K562 (cell line): ENCODE data around the gene AMMECR1L. TPM values are rescaled to one million over a fixed set of nuclear protein-coding genes. Genes with fewer than 3 reads are reported as not detected.

Experiments used
- ATAC-seq: fragments of 200-7000 bp; cut with Tn5 transposase; 3 replicates; pipeline ENCODE4 v1.9.1; 2020; ENCODE audit warnings: moderate library complexity
- BruUV-seq: library from RNA; stranded (reverse); fragments of 400-500 nt; replicated peaks from 2 replicates; lab custom pipeline; 2021; lab: Mats Ljungman, UMichigan
- CTCF ChIA-PET: fragments of 300-600 bp; formaldehyde crosslinking; extraction: SDS; loops from one replicate; lab custom pipeline; 2021; ENCODE audit warnings: low intra/inter-chr PET ratio; lab: Yijun Ruan, JAX
- POLR2A ChIA-PET: fragments of 300-600, 350-650 bp; sonication (Branson Sonifier 250); formaldehyde crosslinking; extraction: SDS; loops from one replicate; lab custom pipeline; 2021; ENCODE audit warnings: antibody characterized with exemption, inconsistent platforms; lab: Yijun Ruan, JAX
- DNase-seq, 4 experiments: peaks; one replicate each; pipeline versions ENCODE4 v3.0.0 to v3.0.0-alpha.2; 2011 to 2018; ENCODE audit warnings: low spot score in 3 of 4, mixed read lengths in 3 of 4; ENCODE audit errors: extremely low read depth in 1 of 4
- FAIRE-seq: peaks from 2 replicates; lab custom pipeline; 2011; peaks lifted over from hg19 to GRCh38; lab: Jason Lieb, UNC
- H2AFZ ChIP-seq: 2 replicates; pipeline ENCODE4 v1.6.0; 2011; ENCODE audit warnings: low read depth, low read length, control low read depth, inconsistent platforms
- H3K27ac ChIP-seq: fragments of 200-600 bp; 3 replicates; pipeline ENCODE4 v1.8.0; 2011; ENCODE audit warnings: low read depth, mild to moderate bottlenecking, control low read depth, inconsistent platforms, low read length, moderate library complexity, mixed read lengths; ENCODE audit errors: extremely low read depth
- H3K27me3 ChIP-seq, 2 experiments: fragments of 300-600 bp in 1 of 2; 2 replicates in 1 of 2; 3 replicates in 1 of 2; pipeline versions ENCODE4 v1.6.0 to v1.8.0; 2011; ENCODE audit warnings: inconsistent platforms in 2 of 2, low read length in 2 of 2, mild to moderate bottlenecking in 1 of 2, mixed read lengths in 1 of 2, moderate library complexity in 1 of 2; ENCODE audit not compliant: control insufficient read depth in 2 of 2, insufficient read depth in 2 of 2
- H3K36me3 ChIP-seq: fragments of 300-600 bp; 3 replicates; pipeline ENCODE4 v1.8.0; 2011; ENCODE audit warnings: mild to moderate bottlenecking, low read length, inconsistent platforms; ENCODE audit not compliant: control insufficient read depth, insufficient read depth
- H3K4me1 ChIP-seq, 2 experiments: fragments of 200-600 bp in 1 of 2; replicated peaks in 1 of 2; 2 replicates in 1 of 2; 3 replicates in 1 of 2; pipeline versions ENCODE4 v1.5.1 to v1.8.0; 2011; ENCODE audit warnings: inconsistent platforms in 2 of 2, low read length in 2 of 2, mild to moderate bottlenecking in 1 of 2, mixed read lengths in 1 of 2, moderate library complexity in 1 of 2; ENCODE audit not compliant: control insufficient read depth in 2 of 2, insufficient read depth in 2 of 2
- H3K4me2 ChIP-seq: 2 replicates; pipeline ENCODE4 v1.6.1; 2011; ENCODE audit warnings: low read length, control low read depth, inconsistent platforms, mixed read lengths; ENCODE audit not compliant: insufficient read depth
- H3K4me3 ChIP-seq: fragments of 200-600 bp; sonication (generic), shearing (Covaris generic); 2 replicates; pipeline ENCODE4 v1.5.1; 2016; ENCODE audit warnings: control low read depth, inconsistent platforms
- H3K79me2 ChIP-seq: fragments of 200-600 bp; 3 replicates; pipeline ENCODE4 v1.8.0; 2011; ENCODE audit warnings: low read length, inconsistent platforms; ENCODE audit not compliant: control insufficient read depth, insufficient read depth
- H3K9ac ChIP-seq, 2 experiments: 2 replicates each; pipeline versions ENCODE4 v1.6.0 to v1.6.1; 2011; ENCODE audit warnings: low read depth in 2 of 2, low read length in 2 of 2, control low read depth in 1 of 2, inconsistent platforms in 1 of 2, mild to moderate bottlenecking in 1 of 2, mixed read lengths in 1 of 2; ENCODE audit not compliant: insufficient read depth in 1 of 2
- H3K9me1 ChIP-seq: one replicate; pipeline ENCODE4 v1.6.0; 2011; ENCODE audit warnings: inconsistent platforms, mild to moderate bottlenecking, low read length, moderate library complexity; ENCODE audit not compliant: control insufficient read depth, insufficient read depth
- H3K9me3 ChIP-seq: replicated peaks from 2 replicates; pipeline ENCODE4 v1.5.1; 2011; ENCODE audit warnings: low read depth, low read length, inconsistent platforms; ENCODE audit not compliant: control insufficient read depth, insufficient read depth
- H4K20me1 ChIP-seq: replicated peaks from 2 replicates; pipeline ENCODE4 v1.6.1; 2011; ENCODE audit warnings: low read length, inconsistent platforms, mixed read lengths; ENCODE audit not compliant: control insufficient read depth, insufficient read depth
- BCL6 ChIP-seq: fragments of 250-450 bp; sonication (Bioruptor Pico); IDR thresholded peaks from 2 replicates; pipeline ENCODE4 v1.4.0; 2020
- CCNT2 ChIP-seq: IDR thresholded peaks from 2 replicates; pipeline ENCODE4 v1.6.1; 2011; ENCODE audit warnings: borderline replicate concordance, low read depth, mild to moderate bottlenecking, moderate library complexity, mixed read lengths, low read length; ENCODE audit not compliant: insufficient read length; ENCODE audit errors: extremely low read depth
- CEBPG ChIP-seq, 3 experiments: fragments of 200-800 bp in 1 of 3; sonication (Bioruptor generic) in 1 of 3; sonication (generic) in 1 of 3; formaldehyde crosslinking in 1 of 3; IDR thresholded peaks in 2 of 3; conservative IDR thresholded peaks in 1 of 3; 2 replicates each; pipeline versions ENCODE4 v1.6.1 to v1.8.0; 2016 to 2022; ENCODE audit warnings: missing compliant biosample characterization in 2 of 3, missing genetic modification characterization in 2 of 3, mild to moderate bottlenecking in 1 of 3, missing genetic modification reagents in 1 of 3
- DDX20 ChIP-seq: fragments of 450-650 bp; IDR thresholded peaks from 2 replicates; pipeline ENCODE4 v1.6.1; 2016; ENCODE audit warnings: missing genetic modification characterization, low read depth, mild to moderate bottlenecking, missing compliant biosample characterization, moderate library complexity
- FOXA1 ChIP-seq: fragments of 450-650 bp; IDR thresholded peaks from 2 replicates; pipeline ENCODE4 v1.6.1; 2016; ENCODE audit warnings: mild to moderate bottlenecking, borderline replicate concordance
- KDM2B ChIP-seq: fragments of 250-450 bp; sonication (Bioruptor Pico); IDR thresholded peaks from 2 replicates; pipeline ENCODE4 v1.8.0; 2021; ENCODE audit warnings: mild to moderate bottlenecking, moderate library complexity
- MECOM ChIP-seq: fragments of 250-450 bp; sonication (Bioruptor Pico); IDR thresholded peaks from 2 replicates; pipeline ENCODE4 v1.8.0; 2022; ENCODE audit warnings: inconsistent platforms
- TAF15 ChIP-seq: fragments of 200-400 bp; formaldehyde crosslinking; IDR thresholded peaks from 2 replicates; pipeline ENCODE4 v1.6.1; 2017; ENCODE audit warnings: mild to moderate bottlenecking, low read depth, low read length, moderate library complexity
- ZC3H11A ChIP-seq: IDR thresholded peaks from 2 replicates; pipeline ENCODE4 v1.6.1; 2012; ENCODE audit warnings: low read depth, low read length, improper control_type of control experiment
- WGBS: fragments of 100-300 bp; shearing (Covaris generic); methylation state at CpG from one replicate; pipeline ENCODE4 v1.1.6; 2016; ENCODE audit warnings: low coverage, mixed read lengths; ENCODE audit not compliant: insufficient coverage; ENCODE audit errors: missing lambda C conversion rate; 5-methylcytosine and 5-hydroxymethylcytosine counted together
- in situ Hi-C: fragments of 300-500 bp; cut with MboI; formaldehyde crosslinking; loops from 4 replicates; pipeline ENCODE4 v1.15.0; 2018; ENCODE audit warnings: inconsistent platforms, mixed read lengths
- intact Hi-C: fragments of 100-400 bp; cut with micrococcal nuclease; formaldehyde crosslinking; loops from 2 replicates; pipeline ENCODE4 v1.14.2; 2022
- polyA plus RNA-seq, 8 experiments: library from polyadenylated mRNA; depleted of rRNA in 4 of 8; stranded (reverse) in 5 of 8; unstranded in 3 of 8; fragments of >200 nt; fragmentation: Nextera tagmentation in 2 of 8; fragmentation: Illumina TruSeq in 1 of 8; extraction: Ambion mirVana in 2 of 8; extraction: Trizol in 1 of 8; gene quantifications; 2 replicates each; pipeline versions ENCODE4 v1.2.1 to v1.2.3, GENCODE V29; 2011 to 2014; ENCODE audit warnings: inconsistent platforms in 1 of 8, missing spikeins in 1 of 8
- total RNA-seq, 7 experiments: library from RNA; depleted of rRNA in 6 of 7; stranded (reverse); fragments of >200 nt in 6 of 7; fragmentation: Illumina TruSeq in 2 of 7; extraction: Trizol in 2 of 7; gene quantifications; 2 replicates each; pipeline versions ENCODE4 v1.2.1 to v1.2.3, GENCODE V29; 2011 to 2021; ENCODE audit warnings: low replicate concordance in 1 of 7
- TF ChIP-seq, protein P1 (sequence below): fragments of 450-650 bp; IDR thresholded peaks from 2 replicates; pipeline ENCODE4 v1.6.1; 2016; ENCODE audit warnings: low read depth, mild to moderate bottlenecking, moderate library complexity

Gene AMMECR1L
- total and polyA plus RNA-seq, 9 of the 15 experiments (the other 6 are each of a cell fraction or from before 2014, with no cell fraction given) = 3.7 to 15.3 (median 9.1) TPM

DNA sequence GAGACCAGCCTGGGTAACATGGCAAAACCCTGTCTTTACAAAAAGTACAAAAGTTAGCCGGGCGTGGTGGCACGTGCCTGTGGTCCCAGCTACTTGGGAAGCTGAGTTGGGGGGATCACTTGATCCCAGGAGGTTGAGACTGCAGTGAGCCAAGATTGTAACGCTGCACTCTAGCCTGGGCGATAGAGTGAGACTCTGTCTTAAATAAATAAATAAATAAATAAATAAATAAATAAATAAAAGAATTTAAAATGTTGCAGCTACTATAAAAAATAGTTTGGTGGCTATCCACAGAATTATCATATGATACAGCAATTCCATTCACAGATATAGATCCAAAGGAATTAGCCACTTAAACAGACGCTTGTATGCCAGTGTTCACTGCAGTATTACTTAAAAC, 49.6 kb upstream of the AMMECR1L start:
- TF ChIP-seq KDM2B (CRISPR knock-in tag) = no peak
- TF ChIP-seq ZC3H11A = peak; percentile 72; the same call in 1 of the 2 replicates
- ATAC-seq = no peak
- Histone ChIP-seq H3K36me3 (no peaks in the 10 kb centered on the region), H3K27ac (no peak overlapping the region), H3K4me2 (no peak overlapping the region), H3K4me1 (no peaks in the 10 kb centered on the region; a peak in 2 of 5 replicates), H3K9me1 (no peaks in the 10 kb centered on the region), H4K20me1 (no peaks in the 10 kb centered on the region), H3K9ac (no peak overlapping the region), H3K27me3 (no peaks in the 10 kb centered on the region), H3K79me2 (no peaks in the 10 kb centered on the region), H2AFZ (no peak overlapping the region), H3K4me3 (no peak overlapping the region), H3K9me3 (no peaks in the 10 kb centered on the region)
- FAIRE-seq = no peak
- in situ Hi-C loops (no loop called here), intact Hi-C loops (no loop called here)
- no peak for DNase-seq
- no TSS peak for BruUV-seq
- CTCF ChIA-PET = no interaction called here
- WGBS = 15% methylated on average over 6 of the region's 6 CpGs
- POLR2A ChIA-PET = no interaction called here

DNA sequence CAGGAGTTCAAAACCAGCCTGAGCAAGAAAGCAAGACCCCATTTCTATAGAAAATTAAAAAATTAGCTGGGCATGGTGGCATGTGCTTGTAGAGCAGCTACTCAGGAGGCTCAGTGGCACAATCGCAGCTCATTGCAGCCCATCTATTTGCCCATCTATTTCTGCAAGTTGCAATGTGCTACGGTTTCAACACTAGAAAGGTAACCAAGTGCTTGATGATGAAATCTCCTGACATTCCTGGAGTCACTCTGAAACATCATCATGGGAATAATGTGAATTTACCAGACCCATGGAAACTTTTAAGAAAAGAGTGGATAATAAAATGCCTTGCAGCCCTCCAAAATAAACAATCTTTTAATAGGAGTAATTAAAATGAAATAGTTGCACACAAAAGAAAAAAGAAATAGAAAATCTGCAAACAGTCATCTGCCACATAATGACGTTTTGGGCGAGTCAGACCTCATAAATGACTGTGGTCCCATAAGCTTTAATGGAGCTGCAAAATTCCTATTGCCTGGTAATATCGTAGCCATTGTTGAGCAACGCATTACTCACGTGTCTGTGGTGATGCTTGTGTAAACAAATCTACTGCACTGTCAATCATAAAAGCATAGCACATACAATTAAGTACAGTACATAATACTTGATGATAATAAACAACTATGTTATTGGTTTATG, 46.6 kb upstream of the AMMECR1L start:
- intact Hi-C loops = no loop called here
- Histone ChIP-seq H3K79me2 (no peaks in the 10 kb centered on the region), H3K9me1 (no peaks in the 10 kb centered on the region), H3K27ac (no peak overlapping the region), H3K9ac (no peak overlapping the region), H4K20me1 (no peaks in the 10 kb centered on the region), H3K4me2 (no peak overlapping the region), H3K4me3 (no peak overlapping the region), H3K4me1 (peaks cover 0 to 2% of the 10 kb centered on the region in 2 experiments; a peak in 1 of 5 replicates), H2AFZ (no peak overlapping the region), H3K36me3 (no peaks in the 10 kb centered on the region), H3K9me3 (no peaks in the 10 kb centered on the region), H3K27me3 (no peaks in the 10 kb centered on the region)
- BruUV-seq = no TSS peak
- WGBS = 11% methylated on average over 7 of the region's 7 CpGs
- no peak for FAIRE-seq
- no peak for DNase-seq
- ChIA-PET POLR2A (no interaction called here), CTCF (no interaction called here)
- in situ Hi-C loops = no loop called here
- ATAC-seq = peak; percentile 53; the same call in 2 of the 3 replicates
- TF ChIP-seq BCL6 = no peak
- no peak for TF ChIP-seq DDX20 (tag)
- peak; percentile 65 for TF ChIP-seq CEBPG (CRISPR knock-in tag; IDR thresholded peaks at IDR 0.05)
- TF ChIP-seq CEBPG (tag; conservative IDR thresholded peaks at IDR 0.05 in 1 of 2, IDR thresholded peaks at IDR 0.05 in 1 of 2) = peak; percentile 51 to 92; a peak in 3 of 4 replicates
- TF ChIP-seq CCNT2 = no peak
- no peak for TF ChIP-seq MECOM (CRISPR knock-in tag)
- TF ChIP-seq, protein P1, sequence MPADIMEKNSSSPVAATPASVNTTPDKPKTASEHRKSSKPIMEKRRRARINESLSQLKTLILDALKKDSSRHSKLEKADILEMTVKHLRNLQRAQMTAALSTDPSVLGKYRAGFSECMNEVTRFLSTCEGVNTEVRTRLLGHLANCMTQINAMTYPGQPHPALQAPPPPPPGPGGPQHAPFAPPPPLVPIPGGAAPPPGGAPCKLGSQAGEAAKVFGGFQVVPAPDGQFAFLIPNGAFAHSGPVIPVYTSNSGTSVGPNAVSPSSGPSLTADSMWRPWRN = 0 out of 2 replicates have a peak, but pooled peaks have one; percentile 16
- no peak for TF ChIP-seq FOXA1
- TF ChIP-seq TAF15 = no peak
